ENCODE results near the gene MAML3. TPM values are rescaled to one million over a fixed set of nuclear protein-coding genes. Genes with fewer than 3 reads are reported as not detected.

MAML3 gene
- total and polyA plus RNA-seq, 2 experiments from 2014 or later: 1.7 to 6.5 TPM

DNA sequence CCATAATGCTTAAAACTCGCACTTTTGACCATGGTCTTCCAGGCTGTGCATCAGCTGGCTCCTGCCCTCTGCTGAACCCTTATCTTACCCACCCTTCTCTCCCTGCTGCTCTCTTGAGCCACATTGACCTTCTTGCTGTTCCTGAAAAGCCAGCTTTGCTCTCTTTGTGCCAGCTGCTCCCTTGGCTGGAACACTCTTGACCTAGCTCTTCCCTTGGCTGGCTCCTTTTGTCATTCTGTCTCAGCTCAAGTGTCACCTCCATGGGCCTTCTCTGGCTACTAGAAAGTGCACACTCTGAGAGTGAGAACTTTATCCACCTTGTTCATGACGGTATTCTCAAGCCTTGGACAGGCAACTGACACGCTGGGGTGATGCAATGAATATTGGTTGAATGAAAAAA lies 376.2 kb downstream of the MAML3 start:
- Histone ChIP-seq H3K4me1 (ENCODE audit: insufficient read depth) (peaks cover 20% of the 10 kb centered on the region), H3K27me3 (ENCODE audit: insufficient read depth) (no peaks in the 10 kb centered on the region), H3K27ac (ENCODE audit: low read depth) (no peak overlapping the region), H4K20me1 (replicated peaks; ENCODE audit: insufficient read depth) (no peaks in the 10 kb centered on the region), H3F3A (replicated peaks; ENCODE audit: low read depth) (no peaks in the 10 kb centered on the region), H3K4me2 (no peak overlapping the region), H3K79me2 (replicated peaks; ENCODE audit: insufficient read depth) (no peaks in the 10 kb centered on the region), H3K9me2 (ENCODE audit: insufficient read depth) (no peaks in the 10 kb centered on the region), H3K36me3 (ENCODE audit: insufficient read depth) (no peaks in the 10 kb centered on the region), H2AFZ (no peak overlapping the region), H3K4me3 (no peak overlapping the region)
- TF ChIP-seq EZH2 (IDR thresholded peaks at IDR 0.05; ENCODE audit: low read depth, unreplicated experiment): no peak
- no peak for TF ChIP-seq JUNB (IDR thresholded peaks at IDR 0.05; ENCODE audit: unreplicated experiment)
- no peak for TF ChIP-seq ZNF462 (CRISPR knock-in tag; IDR thresholded peaks at IDR 0.05)
- no peak for TF ChIP-seq ETS1 (IDR thresholded peaks at IDR 0.05)
- no peak for TF ChIP-seq POLR2AphosphoS5 (IDR thresholded peaks at IDR 0.05; ENCODE audit: low read depth)
- no peak for TF ChIP-seq ZNF331 (CRISPR knock-in tag; IDR thresholded peaks at IDR 0.05; ENCODE audit: low read depth)
- no peak for TF ChIP-seq REST (IDR thresholded peaks at IDR 0.05; ENCODE audit: unreplicated experiment)
- TF ChIP-seq NANOG (IDR thresholded peaks at IDR 0.05; ENCODE audit: borderline replicate concordance): no peak
- no peak for TF ChIP-seq EZH2phosphoT487 (IDR thresholded peaks at IDR 0.05; ENCODE audit: unreplicated experiment)
- no peak for TF ChIP-seq ZNF114 (CRISPR knock-in tag; IDR thresholded peaks at IDR 0.05)
- TF ChIP-seq, protein P1, sequence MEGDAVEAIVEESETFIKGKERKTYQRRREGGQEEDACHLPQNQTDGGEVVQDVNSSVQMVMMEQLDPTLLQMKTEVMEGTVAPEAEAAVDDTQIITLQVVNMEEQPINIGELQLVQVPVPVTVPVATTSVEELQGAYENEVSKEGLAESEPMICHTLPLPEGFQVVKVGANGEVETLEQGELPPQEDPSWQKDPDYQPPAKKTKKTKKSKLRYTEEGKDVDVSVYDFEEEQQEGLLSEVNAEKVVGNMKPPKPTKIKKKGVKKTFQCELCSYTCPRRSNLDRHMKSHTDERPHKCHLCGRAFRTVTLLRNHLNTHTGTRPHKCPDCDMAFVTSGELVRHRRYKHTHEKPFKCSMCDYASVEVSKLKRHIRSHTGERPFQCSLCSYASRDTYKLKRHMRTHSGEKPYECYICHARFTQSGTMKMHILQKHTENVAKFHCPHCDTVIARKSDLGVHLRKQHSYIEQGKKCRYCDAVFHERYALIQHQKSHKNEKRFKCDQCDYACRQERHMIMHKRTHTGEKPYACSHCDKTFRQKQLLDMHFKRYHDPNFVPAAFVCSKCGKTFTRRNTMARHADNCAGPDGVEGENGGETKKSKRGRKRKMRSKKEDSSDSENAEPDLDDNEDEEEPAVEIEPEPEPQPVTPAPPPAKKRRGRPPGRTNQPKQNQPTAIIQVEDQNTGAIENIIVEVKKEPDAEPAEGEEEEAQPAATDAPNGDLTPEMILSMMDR (conservative IDR thresholded peaks at IDR 0.05; ENCODE audit: low read depth in 2 of 2): no peak
- TF ChIP-seq STAT1 (IDR thresholded peaks at IDR 0.05; ENCODE audit: unreplicated experiment): no peak
- no peak for TF ChIP-seq CREB1 (CRISPR knock-in tag; IDR thresholded peaks at IDR 0.05; ENCODE audit: low read depth)
- Mint-ChIP-seq H3K9me3 (no peaks in the 10 kb centered on the region), H3K27me3 (ENCODE audit: insufficient read depth, low read depth, poor library complexity) (no peaks in the 10 kb centered on the region), H3K27ac (no peak overlapping the region), H3K4me3 (no peak overlapping the region), H3K36me3 (ENCODE audit: low read depth) (no peaks in the 10 kb centered on the region), H3K4me1 (peaks cover 29% of the 10 kb centered on the region)
- no peak for ATAC-seq
- no peak for DNase-seq (ENCODE audit: low spot score)
